Adrenal gland (tissue), 5 donors: ENCODE results near the gene KRTAP10-10.

ENCODE experiments used
- POLR2A ChIP-seq, 2 donors: fragments of 450-650 bp; IDR thresholded peaks; one replicate each; pipeline ENCODE4 v1.6.1; 2017; ENCODE audit warnings: antibody characterized with exemption in 2 of 2, mild to moderate bottlenecking in 2 of 2, moderate library complexity in 1 of 2
- TF ChIP-seq, protein P1 (sequence below), 6 experiments: fragments of 450-650 bp in 4 of 6; fragments of 200-600 bp in 2 of 6; sonication (generic) in 1 of 6; IDR thresholded peaks; 1 replicate in 5 of 6; 2 replicates in 1 of 6; pipeline versions ENCODE4 v1.5.1 to v1.8.0; 2016 to 2021; ENCODE audit warnings: antibody characterized with exemption in 6 of 6, mild to moderate bottlenecking in 2 of 6, moderate library complexity in 1 of 6
- donor health status: DM: no; HTN: no; CAD: no.

DNA sequence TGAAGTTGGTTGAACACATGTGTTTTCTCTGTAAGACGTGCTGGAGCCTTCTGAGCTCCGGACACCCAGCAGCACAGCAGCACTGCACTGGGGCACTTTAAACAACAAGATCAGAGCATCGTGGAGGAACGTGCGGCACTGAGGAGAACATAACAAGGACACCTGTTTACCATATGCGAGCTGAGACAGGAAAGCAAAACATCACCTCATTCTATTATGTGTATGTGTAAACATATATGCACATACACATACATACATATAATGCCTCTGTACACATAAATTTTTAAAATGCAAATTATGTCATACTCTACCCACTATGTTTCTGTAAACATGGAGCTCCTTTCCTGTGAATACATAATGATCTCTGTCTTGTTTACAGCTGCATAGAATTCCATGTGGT is 41.6 kb upstream of the KRTAP10-10 start:
- TF ChIP-seq, protein P1, sequence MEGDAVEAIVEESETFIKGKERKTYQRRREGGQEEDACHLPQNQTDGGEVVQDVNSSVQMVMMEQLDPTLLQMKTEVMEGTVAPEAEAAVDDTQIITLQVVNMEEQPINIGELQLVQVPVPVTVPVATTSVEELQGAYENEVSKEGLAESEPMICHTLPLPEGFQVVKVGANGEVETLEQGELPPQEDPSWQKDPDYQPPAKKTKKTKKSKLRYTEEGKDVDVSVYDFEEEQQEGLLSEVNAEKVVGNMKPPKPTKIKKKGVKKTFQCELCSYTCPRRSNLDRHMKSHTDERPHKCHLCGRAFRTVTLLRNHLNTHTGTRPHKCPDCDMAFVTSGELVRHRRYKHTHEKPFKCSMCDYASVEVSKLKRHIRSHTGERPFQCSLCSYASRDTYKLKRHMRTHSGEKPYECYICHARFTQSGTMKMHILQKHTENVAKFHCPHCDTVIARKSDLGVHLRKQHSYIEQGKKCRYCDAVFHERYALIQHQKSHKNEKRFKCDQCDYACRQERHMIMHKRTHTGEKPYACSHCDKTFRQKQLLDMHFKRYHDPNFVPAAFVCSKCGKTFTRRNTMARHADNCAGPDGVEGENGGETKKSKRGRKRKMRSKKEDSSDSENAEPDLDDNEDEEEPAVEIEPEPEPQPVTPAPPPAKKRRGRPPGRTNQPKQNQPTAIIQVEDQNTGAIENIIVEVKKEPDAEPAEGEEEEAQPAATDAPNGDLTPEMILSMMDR (IDR thresholded peaks at IDR 0.05), result no peak
- TF ChIP-seq POLR2A (IDR thresholded peaks at IDR 0.05), result no peak
